NCI-H226 (cell line): Measurements from ENCODE around the gene CXCL17.
"Not testable (repeated sequence)": the region's sequence is repeated elsewhere in the genome, so short reads cannot be mapped to it uniquely, and the experiment has no call there.

Source experiments
- DNase-seq: peaks from one replicate; pipeline ENCODE4 v3.0.0-alpha.2; 2015

CXCL17 gene

GRCh38 chr19:42465827-42466280 lies 23.1 kb upstream of the CXCL17 start:
- no peak for DNase-seq

DNA sequence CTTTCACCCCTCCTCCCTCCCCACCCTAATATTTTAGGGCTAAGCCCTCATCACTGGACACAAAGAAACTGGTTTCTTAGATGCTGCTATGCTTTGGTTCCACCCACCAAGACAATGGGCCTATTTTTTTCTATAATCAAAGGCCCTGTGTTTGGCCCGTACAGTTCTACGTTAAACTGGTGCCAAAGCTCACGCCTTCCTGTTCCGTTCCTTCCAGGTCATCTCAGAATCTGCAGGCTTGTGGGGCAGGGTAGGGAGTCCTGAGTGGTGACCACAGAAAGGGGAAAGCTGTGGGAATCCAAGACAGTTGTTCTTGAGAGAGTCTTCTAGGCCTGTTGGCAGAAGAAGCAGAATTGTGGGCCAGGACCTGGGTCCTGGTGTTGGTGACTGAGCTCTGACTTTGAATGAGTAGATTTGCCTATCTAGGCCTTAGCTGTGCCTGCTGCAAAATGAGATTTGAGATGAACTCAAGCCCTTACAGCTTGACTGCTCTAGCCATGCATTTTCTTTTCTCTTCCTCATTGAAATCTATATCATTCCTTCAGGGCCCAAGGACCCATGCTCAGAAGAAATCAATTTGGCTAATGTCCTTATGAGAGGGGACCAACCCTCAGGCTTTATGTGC lies 19.1 kb upstream of the CXCL17 start:
- no peak for DNase-seq

DNA sequence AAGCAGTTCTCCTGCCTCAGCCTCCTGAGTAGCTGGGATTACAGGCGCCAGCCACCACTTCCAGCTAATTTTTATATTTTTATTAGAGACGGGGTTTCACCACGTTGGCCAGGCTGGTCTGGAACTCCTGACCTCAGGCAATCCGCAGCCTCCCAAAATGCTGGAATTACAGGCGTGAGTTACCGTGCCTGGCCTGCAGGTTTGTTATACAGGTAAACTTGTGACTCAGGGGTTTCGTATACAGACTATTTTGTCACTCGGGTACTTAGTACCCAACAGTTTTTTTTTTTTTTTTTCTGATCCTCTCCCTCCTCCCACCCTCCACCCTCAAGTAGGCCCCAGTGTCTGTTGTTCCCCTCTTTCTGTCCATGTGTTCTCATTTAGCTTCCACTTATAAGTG lies 18.5 kb upstream of the CXCL17 start:
- not testable (repeated sequence) for DNase-seq

GRCh38 chr19:42459926-42460325 lies 17.2 kb upstream of the CXCL17 start:
- DNase-seq = no peak

DNA sequence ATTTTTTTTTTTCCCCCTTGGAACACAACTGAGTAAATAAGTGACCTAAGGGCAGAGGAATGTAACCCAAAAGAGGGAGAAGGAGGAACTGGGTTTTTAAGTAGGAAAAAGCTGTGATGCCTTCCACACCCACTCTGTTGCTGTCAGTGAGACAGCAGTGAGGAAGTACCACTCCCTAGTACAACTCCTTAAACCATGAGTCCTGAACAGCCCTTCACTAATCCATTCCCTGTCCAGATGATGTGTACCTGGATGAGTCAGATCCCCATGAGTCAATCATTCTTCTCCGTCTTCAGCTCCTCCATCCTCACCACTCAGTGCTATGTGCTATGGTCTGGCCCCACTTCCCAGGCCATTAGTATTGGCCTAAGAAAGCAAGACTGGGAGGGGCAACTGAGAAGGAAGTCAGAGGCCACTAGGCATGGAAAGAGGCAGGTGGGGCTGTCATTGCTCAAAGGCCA lies 12.9 kb upstream of the CXCL17 start:
- peak; percentile 81 for DNase-seq

DNA sequence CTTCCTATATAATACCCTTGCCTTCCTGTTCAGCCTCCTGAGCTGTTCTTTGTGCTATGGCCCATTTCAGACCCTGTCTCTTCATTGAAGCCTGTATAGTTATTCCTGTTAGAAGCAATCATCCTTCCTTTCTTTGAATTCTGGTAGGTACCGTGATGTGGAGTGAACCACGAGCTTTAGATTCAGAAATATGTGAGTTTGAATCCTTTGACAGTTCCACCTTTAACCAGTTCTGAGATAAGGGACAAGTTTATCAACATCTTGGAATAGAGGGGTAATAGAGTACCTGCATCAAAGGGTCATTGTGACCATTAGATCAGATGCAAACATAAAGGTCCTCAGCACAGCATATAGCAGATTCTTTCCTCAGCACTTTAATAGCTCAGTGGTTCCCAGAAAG lies 12.3 kb upstream of the CXCL17 start:
- no peak for DNase-seq

GRCh38 chr19:42452590-42452989 lies 9.8 kb upstream of the CXCL17 start:
- no peak for DNase-seq

DNA sequence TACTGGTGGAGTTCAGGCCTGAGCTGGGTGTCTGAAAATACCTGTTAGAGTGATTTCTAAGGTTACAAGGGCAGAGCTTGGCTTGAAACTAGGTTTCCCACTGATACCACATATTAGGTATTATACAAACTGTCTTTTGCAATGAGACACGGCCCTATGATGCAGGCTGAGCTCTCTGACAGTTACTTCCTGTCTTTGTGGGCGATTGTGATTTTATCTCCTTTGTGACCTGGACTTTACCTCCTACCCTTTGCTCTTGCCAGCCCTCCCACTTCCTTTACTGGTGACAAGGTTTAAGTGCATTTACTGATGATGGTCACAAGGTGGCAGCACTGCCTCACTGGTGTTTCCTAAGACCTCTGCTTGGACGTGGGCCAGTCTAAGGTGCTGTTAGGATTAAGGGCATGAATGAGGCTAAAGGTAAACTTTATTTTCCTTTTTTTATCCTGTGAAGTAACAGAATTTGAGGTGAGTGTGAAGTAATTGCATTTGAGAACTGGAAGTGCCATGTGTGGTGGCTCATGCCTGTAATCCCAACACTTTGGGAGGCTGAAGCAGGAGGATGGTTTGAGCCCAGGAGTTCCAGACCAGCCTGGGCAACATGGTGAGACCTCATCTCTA lies 7.7 kb upstream of the CXCL17 start:
- peak; percentile 74 for DNase-seq

GRCh38 chr19:42448306-42448705 lies 5.6 kb upstream of the CXCL17 start:
- DNase-seq = not testable (repeated sequence)

GRCh38 chr19:42445948-42446347 lies 3.2 kb upstream of the CXCL17 start:
- DNase-seq = no peak

- DNase-seq = no peak
Measured at GRCh38 chr19:42443944-42444398, 1.2 kb upstream of the CXCL17 start.

DNA sequence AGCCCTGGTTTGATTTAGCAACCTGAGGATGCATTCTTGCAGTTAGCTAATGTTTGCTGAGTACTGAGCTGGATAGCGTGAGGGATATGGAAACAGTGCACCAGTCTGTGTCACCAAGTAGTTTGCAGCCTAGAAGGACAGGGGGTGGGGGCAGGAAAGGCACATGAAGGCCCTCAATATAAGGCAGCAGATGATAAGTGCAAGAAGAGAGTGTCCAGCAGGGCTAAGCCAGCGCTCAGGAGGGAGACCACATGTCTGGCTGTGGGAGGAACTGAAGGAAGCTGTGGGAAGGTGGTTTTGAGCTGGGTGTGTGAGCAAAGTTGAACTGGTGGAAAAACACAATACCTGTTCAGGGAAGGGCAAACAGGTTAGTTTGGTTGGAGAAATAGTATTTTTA lies 1.7 kb downstream of the CXCL17 start:
- DNase-seq = no peak

- peak; percentile 61 for DNase-seq
Measured at GRCh38 chr19:42440357-42441048, 2.2 kb downstream of the CXCL17 start.

DNA sequence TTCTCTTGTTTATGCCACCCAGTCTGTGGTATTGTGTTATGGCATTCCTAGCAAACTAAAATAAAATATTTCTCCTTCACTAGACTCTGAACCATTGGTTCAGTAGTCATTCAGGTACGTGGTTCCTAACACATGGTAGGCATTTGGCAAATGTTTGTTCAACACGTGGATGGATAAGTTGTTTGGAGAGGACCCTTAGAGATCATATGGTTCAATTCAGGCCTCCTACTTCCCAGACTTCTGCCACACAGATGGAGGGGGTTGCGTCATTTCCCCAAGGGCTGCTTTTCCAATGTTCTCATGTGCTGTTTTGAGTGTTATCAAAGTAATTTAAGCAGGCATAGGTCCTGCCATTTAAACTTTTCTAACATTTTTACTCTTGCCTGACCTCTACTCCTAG lies 6.7 kb downstream of the CXCL17 start:
- DNase-seq = no peak

DNA sequence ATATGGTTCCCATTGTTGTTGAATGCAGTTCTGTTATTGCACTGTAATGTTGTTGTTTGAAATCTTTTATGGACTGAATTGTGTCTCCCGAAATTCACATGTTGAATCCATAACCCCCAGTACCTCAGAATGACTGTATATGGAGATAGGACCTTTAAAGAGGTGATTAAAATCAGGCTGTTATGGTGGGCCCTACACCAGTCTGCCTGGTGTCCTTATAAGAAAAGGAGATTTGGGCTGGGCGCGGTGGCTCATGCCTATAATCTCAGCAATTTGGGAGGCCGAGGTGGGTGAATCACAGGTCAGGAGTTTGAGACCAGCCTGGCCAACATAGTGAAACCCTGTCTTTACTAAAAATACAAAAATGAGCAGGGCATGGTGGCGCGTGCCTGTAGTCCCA lies 7.4 kb downstream of the CXCL17 start:
- DNase-seq = no peak

DNA sequence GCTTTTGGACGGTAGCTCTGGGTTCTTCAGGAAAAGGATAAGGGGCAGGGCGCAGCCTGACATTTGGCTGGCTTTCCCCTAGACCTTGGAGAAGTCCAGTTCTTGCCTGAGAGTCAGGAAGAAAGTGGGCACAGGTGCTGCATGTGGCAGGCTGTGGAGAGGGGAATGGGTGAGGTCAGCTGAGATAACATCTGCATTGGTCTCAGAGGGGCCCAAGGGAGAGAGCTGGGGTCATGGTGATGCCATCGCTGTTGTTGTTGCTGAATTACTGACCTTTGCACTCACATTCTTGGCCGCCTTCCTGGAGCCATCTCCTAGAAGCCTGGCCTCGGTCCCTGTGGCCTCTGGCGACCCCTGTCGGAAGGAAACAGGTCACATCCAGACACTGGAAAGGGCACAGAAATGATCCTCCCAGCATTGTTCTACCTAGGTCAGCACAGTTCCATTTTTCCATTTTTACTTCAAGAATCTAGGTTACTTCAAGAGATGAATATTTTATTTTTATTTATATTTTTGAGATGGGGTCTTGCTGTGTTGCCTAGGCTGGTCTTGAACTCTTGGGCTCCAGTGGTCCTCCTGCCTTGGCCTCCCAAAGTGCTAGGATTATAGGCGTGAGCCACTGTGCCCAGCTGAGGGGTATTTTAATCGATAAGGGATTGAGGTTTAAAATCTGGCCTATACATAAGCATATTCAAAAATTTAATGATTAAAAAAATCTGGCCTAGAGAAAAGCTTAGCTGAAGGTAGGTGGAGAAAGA lies 9.1 kb downstream of the CXCL17 start:
- DNase-seq = peak; percentile 22

- no peak for DNase-seq
Measured at GRCh38 chr19:42431486-42431885, 11.3 kb downstream of the CXCL17 start.

DNA sequence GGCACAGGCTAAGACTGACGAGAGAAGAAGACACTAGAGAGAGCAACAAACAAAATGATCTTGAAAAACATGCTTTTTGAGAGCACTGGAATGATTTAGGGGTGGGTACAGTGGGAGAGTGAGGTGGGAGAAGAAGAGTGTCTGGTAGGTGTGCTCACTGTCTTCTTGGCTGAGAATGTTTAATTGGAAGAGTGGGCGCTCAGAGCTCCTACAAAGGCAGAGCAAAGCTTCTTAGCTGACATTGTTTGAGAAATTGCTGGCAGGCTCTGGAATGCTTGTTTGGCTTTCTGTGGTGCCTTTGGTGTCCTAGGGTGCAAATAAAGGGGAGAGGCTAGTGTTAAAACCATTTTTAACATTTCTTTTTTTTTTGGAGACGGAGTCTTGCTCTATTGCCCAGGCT lies 14.1 kb downstream of the CXCL17 start:
- DNase-seq = no peak

DNA sequence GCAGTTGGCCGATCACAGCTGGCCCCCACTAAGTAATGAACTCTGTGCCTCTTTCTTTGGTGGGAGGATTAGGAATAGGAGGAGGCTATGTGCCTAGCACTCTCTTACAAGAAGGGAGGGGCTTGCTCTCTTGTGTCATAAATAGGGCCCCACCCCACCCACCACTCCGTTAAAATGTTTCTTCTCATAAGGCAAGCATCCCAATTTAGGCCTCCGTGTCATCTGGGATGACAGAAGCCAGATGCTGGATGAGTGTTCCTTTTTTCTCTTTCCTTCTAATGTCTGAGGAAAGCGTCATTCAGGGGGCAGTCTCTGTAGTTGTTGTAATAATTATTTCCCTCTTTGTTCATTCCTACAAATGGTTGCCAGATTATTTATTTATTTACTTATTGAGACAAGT lies 15.4 kb downstream of the CXCL17 start, which contains the start of gene LIPE:
TSS of gene LIPE (minus strand) at position 76 of the 400 bp plus-strand sequence. CDS start 239 bp downstream, outside the sequence.
- DNase-seq = no peak

- DNase-seq = no peak
Measured at GRCh38 chr19:42426643-42427042, 16.1 kb downstream of the CXCL17 start.

- no peak for DNase-seq
Measured at GRCh38 chr19:42424712-42425131, 18.0 kb downstream of the CXCL17 start.

- no peak for DNase-seq
Measured at GRCh38 chr19:42424345-42424707, 18.4 kb downstream of the CXCL17 start.
